Dendritic cell treated with granulocyte-macrophage colony-stimulating factor and Interleukin-4, amounts not matched to agents 40 ng/mL and 50 ng/mL, for 4 days (primary cell): ENCODE results near the gene FAM181A.
A peak's percentile ranks its signal among the peaks of the same experiment; 100 is the strongest.

Source experiments
- H3K27ac Mint-ChIP-seq: one replicate; pipeline ENCODE4 v1.8.0; 2022; ENCODE audit warnings: mild to moderate bottlenecking, mixed read lengths
- H3K27me3 Mint-ChIP-seq: one replicate; pipeline ENCODE4 v1.8.0; 2022; ENCODE audit warnings: mild to moderate bottlenecking, mixed read lengths
- H3K36me3 Mint-ChIP-seq: one replicate; pipeline ENCODE4 v1.8.0; 2022; ENCODE audit warnings: low read depth, mixed read lengths
- H3K4me1 Mint-ChIP-seq: one replicate; pipeline ENCODE4 v1.8.0; 2022; ENCODE audit warnings: low read depth, mixed read lengths
- H3K4me3 Mint-ChIP-seq: one replicate; pipeline ENCODE4 v1.8.0; 2022; ENCODE audit warnings: mild to moderate bottlenecking, moderate library complexity, mixed read lengths
- H3K9me3 Mint-ChIP-seq: one replicate; pipeline ENCODE4 v1.8.0; 2022; ENCODE audit warnings: mixed read lengths
- intact Hi-C: fragments of 100-400 bp; cut with micrococcal nuclease; formaldehyde crosslinking; loops from one replicate; pipeline ENCODE4 v1.15.0; 2022

FAM181A gene

DNA sequence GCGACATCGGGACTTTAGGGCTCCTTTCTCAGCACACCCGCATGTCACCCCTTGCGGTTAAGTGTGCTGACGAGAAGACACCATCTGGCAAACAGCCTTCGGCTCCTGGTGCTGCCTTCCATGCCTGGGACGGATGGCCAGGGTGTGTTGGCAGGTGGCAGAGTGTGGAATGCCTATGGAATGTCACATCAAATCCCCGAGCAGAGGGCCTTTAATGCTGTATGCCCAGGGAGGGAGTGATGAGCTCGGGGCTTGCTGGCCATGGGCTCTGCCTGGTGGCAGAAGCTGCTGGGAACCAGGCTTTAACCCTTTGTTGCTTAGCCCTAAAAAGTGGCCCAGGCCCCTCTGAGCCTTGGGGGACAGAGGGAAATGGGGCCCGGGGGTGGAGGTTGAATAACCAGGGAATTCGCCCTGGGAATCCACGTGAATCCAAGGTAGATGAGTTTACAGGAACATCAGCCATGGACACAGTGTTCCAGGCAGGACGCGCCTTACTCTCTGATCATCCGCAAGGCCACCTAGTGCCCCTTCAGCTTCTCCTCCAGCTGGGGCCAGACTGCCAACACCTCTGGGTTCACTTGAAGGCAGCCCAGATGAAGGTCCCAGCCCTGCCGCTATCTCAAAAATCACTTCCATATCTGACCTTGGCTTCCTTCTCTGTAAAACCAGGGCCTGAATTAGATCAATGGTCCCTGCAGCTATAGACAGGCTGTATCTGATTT is 17.4 kb downstream of the FAM181A start:
- Mint-ChIP-seq H3K4me3 (no peak overlapping the region), H3K36me3 (no peaks in the 10 kb centered on the region), H3K27ac (no peak overlapping the region), H3K9me3 (no peaks in the 10 kb centered on the region), H3K27me3 (no peaks in the 10 kb centered on the region), H3K4me1 (peaks cover 34% of the 10 kb centered on the region)
- intact Hi-C loops, result no loop called here

DNA sequence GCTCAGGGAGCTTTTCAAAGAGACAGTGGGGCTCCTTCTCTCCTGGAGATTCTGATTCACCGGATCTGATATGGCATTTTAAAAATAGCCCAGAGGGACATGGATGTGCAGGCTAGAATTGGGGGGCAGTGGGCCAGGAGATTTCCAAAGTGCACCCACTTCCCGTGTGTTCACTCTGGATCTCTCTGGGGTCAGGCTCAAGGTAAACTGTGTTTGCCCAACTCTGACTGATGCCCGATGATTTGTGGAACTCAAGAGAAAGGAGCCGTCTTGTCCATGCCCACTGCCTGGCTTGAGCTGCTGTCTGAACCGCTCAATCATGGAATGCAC is 17.9 kb downstream of the FAM181A start:
- H3K36me3 Mint-ChIP-seq, result no peaks in the 10 kb centered on the region
- intact Hi-C loops, result no loop called here
- no peak overlapping the region for H3K4me3 Mint-ChIP-seq
- no peak overlapping the region for H3K27ac Mint-ChIP-seq
- H3K4me1 Mint-ChIP-seq, result peaks cover 29% of the 10 kb centered on the region
- no peaks in the 10 kb centered on the region for H3K9me3 Mint-ChIP-seq
- H3K27me3 Mint-ChIP-seq, result no peaks in the 10 kb centered on the region

DNA sequence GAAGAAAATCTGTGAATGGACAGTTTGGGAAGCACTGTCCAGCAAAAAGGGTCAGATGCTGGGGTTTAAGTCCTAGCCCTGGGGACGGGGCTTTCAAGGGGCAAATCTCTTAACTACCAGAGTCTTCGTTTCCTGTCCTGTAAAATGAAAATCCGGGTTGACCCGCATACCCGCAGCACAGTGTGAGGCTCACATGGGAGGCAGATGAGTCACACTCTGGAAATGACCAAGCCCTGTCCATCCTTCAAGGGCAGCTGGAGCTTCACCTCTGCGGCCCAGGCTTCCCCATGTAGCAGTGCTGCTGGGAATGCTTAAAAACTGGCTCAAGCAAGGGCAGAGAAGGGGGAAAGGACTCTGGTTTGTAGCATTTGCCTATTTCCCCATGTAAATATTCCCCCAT is 19.0 kb downstream of the FAM181A start:
- H3K4me1 Mint-ChIP-seq, result peaks cover 26% of the 10 kb centered on the region
- no peaks in the 10 kb centered on the region for H3K36me3 Mint-ChIP-seq
- H3K27me3 Mint-ChIP-seq, result no peaks in the 10 kb centered on the region
- intact Hi-C loops, result no loop called here
- no peaks in the 10 kb centered on the region for H3K9me3 Mint-ChIP-seq
- H3K4me3 Mint-ChIP-seq, result no peak overlapping the region
- H3K27ac Mint-ChIP-seq, result no peak overlapping the region

DNA sequence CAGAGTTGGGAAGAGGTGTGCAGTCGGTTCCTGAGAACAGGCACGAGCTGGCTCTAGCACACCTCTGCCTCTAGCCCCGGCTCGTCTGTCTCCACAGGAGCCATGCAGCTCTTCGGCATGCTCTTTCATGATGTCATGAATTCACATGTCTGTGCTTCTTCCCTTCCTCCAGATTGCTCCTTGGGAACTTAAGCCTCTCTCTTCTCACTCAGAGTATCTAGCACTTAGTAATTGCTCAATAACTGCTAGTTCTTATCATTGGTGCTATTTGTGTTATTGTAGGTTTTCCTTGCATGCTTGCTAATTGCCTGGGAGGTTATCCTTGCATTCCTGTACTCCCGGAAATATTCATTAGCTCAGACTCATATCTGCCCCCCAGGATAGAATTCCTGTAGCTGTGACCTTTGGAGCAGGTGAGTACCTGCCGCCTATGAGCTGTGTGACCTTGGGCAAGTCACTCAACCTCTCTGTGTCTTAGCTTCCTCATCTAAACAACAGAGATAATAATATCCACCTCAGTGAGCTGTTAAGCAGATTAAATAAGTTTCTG is 19.5 kb downstream of the FAM181A start:
- Mint-ChIP-seq H3K4me3 (no peak overlapping the region), H3K36me3 (no peaks in the 10 kb centered on the region), H3K27me3 (no peaks in the 10 kb centered on the region), H3K9me3 (no peaks in the 10 kb centered on the region), H3K4me1 (peaks cover 22% of the 10 kb centered on the region), H3K27ac (no peak overlapping the region)
- intact Hi-C loops, result no loop called here

DNA sequence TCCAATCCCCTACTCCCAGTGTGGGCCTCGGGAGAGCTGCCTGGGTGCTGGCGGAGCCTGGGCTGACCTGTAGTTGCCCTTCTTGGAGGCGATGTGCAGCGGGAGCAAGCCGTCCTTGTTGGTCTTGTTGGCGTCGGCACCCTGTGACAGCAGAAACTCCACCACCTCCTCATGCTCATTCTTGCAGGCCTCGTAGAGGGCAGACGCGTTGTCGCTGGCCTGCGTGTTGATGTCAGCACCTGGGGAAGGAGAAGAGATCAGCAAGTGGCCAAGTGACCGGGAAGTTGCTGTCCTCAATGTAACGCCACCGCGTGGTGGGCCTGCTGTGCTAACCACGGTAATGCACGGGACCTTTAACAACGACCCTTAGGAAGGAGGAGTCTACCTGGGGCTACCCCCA is 20.1 kb downstream of the FAM181A start:
- intact Hi-C loops, result no loop called here
- H3K36me3 Mint-ChIP-seq, result no peaks in the 10 kb centered on the region

DNA sequence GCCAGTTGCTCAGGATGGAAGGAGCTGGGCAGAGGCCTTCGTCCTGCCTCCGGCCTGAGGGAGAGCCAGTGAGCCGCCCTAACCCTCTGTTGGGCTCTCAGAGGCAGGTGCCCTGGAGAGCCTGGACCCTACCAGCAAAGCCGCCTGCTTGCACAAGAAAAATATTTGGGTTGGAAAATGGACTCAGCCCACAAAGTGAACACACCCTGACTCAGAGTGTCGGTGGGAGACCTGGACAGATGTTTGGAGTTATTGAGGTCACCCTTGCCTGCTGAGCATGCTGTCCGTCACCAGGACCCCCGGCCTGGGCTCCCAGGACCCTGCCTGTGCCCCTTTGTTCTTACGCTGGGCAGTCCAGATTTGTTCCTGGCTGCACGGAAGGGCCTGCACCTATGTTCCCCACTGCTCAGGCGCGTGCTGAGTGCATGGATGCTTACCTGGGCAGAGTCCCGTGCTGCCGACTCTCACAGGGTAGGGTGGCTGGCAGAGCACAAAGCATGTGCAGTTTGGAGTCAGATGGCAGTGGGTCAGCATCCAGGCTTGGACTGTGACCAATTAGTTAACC is 22.4 kb downstream of the FAM181A start:
- intact Hi-C loops, result no loop called here
- H3K4me3 Mint-ChIP-seq, result no peak overlapping the region
- H3K36me3 Mint-ChIP-seq, result no peaks in the 10 kb centered on the region
- H3K9me3 Mint-ChIP-seq, result no peaks in the 10 kb centered on the region
- no peak overlapping the region for H3K27ac Mint-ChIP-seq
- H3K4me1 Mint-ChIP-seq, result peaks cover 41% of the 10 kb centered on the region
- H3K27me3 Mint-ChIP-seq, result peaks cover 3% of the 10 kb centered on the region

More for the DNA sequence above, 20.1 kb downstream of the FAM181A start:
- Mint-ChIP-seq H3K27me3 (no peaks in the 10 kb centered on the region), H3K27ac (no peak overlapping the region), H3K9me3 (no peaks in the 10 kb centered on the region), H3K4me1 (peaks cover 21% of the 10 kb centered on the region), H3K4me3 (no peak overlapping the region)

DNA sequence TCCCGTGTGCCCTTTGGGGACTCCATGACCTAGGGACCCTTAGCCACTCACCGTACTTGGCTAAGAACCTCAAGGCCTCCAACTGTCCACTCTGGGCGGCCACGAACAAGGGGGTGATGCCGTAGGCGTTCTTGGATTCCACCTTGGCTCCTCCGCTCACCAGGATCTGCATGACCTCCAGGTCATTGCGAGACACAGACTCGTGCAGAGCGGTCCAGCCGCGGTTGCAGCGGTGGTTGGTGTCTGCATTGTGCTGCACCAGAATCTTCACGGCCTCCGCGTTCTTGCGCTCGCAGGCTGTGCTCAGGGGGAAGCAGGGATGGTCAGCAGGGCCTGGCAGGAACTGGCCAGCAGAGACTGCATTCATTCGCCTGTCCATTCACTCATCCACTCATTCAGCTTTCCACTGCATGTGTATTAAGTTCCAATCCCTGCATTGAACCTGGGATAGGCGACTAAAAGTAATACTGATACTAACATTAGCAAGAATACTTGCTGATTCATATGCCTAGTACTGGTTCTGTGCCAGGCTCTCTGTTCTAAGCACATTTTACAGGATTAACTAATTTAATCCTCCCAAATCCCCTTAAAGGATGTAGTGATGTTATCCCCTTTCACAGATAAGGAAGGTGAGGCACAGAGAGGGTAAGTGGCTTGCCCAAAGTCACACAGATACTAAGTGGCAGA is 23.9 kb downstream of the FAM181A start:
- intact Hi-C loops, result no loop called here
- Mint-ChIP-seq H3K27me3 (peaks cover 3% of the 10 kb centered on the region), H3K9me3 (no peaks in the 10 kb centered on the region), H3K4me1 (peaks cover 55% of the 10 kb centered on the region), H3K27ac (no peak overlapping the region), H3K4me3 (no peak overlapping the region), H3K36me3 (no peaks in the 10 kb centered on the region)

DNA sequence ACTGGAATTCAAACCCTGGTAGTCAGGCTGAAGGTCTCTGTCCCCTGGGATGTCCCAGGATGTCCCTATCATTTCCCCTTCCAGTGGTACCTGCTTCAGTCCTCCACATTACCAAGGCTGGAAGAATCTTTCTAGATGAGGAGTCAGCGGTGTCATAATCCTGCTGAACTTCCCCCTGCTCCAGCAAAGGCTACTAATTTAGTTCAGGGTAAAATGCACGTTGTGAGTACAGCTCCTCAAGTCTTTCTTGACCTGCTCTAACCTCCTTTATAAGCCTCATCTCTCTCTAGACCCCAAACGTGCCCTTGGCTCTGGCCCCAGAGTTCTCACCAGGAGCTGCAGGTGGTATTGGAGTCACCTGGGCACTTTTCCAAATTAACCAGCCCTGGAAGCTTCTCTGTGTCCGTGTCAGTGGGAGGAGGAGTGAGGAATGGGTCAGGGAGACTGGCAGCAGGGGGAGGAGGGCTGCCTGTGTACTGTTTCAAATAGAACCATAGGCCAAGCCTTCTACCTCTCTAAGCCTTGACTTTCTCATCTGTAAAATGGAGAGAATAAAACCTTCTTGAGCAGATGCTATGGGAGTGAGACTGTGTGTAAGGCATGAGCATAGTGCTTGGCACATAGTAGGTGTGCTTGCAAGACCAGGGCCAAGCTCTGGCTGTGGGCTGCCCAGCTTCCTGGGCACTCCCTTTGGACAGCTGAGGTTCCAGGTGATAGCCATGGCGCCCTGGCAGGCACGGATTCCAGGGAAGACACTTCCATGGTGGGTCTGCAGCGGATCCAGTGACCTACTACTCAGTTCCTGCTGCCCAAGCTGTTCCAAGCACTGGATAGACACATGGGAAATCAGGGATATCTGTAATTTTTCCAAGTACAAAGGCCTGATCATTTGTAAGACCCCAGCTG is 24.7 kb downstream of the FAM181A start:
- Mint-ChIP-seq H3K4me1 (peaks cover 55% of the 10 kb centered on the region), H3K27me3 (peaks cover 3% of the 10 kb centered on the region), H3K9me3 (no peaks in the 10 kb centered on the region), H3K4me3 (no peak overlapping the region), H3K36me3 (no peaks in the 10 kb centered on the region), H3K27ac (no peak overlapping the region)
- intact Hi-C loops, result no loop called here

DNA sequence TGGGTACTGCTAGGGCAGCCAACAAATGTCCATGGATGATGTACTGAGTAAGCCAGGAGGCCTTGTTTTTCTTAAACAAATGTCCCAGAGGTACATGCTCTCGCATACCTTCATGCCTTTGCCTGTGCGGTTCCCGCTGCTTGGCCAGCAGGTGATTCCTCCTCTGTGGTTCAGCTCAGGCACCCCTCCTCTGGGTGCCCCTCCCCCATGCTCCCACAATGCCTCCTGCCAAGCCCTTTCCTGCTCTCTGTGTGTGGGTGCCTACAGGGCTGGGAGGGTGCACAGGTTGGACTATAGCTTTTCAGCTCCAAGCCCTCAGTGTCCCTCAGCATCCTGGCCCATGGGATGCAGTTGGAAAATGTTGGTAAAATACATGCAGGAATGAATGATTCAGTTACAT is 25.7 kb downstream of the FAM181A start:
- H3K36me3 Mint-ChIP-seq, result no peaks in the 10 kb centered on the region
- no peak overlapping the region for H3K27ac Mint-ChIP-seq
- H3K9me3 Mint-ChIP-seq, result no peaks in the 10 kb centered on the region
- intact Hi-C loops, result no loop called here
- H3K4me1 Mint-ChIP-seq, result peaks cover 65% of the 10 kb centered on the region
- peaks cover 3% of the 10 kb centered on the region for H3K27me3 Mint-ChIP-seq
- H3K4me3 Mint-ChIP-seq, result no peak overlapping the region

DNA sequence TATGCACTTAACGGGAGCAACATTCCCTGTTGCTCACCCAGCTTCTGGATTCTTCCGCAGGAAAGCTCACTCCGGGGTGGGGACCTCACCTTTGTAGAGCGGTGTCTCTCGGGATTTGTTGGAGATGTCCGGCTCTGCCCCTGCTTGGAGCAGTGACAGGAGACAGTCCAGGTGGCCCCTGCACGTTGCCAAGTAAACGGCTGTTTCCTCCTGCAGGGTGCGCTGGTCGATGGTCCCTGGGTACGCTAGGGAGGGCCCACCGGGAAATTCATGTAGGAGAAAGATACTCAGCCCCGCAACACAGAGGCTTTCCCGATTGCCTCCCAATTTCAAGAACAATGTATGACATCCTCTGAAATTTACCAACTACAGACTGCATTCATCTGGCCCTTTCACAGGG is 26.1 kb downstream of the FAM181A start:
- H3K4me1 Mint-ChIP-seq, result peaks cover 69% of the 10 kb centered on the region
- intact Hi-C loops, result no loop called here
- peaks cover 3% of the 10 kb centered on the region for H3K27me3 Mint-ChIP-seq
- H3K36me3 Mint-ChIP-seq, result no peaks in the 10 kb centered on the region
- no peaks in the 10 kb centered on the region for H3K9me3 Mint-ChIP-seq
- no peak overlapping the region for H3K4me3 Mint-ChIP-seq
- no peak overlapping the region for H3K27ac Mint-ChIP-seq

DNA sequence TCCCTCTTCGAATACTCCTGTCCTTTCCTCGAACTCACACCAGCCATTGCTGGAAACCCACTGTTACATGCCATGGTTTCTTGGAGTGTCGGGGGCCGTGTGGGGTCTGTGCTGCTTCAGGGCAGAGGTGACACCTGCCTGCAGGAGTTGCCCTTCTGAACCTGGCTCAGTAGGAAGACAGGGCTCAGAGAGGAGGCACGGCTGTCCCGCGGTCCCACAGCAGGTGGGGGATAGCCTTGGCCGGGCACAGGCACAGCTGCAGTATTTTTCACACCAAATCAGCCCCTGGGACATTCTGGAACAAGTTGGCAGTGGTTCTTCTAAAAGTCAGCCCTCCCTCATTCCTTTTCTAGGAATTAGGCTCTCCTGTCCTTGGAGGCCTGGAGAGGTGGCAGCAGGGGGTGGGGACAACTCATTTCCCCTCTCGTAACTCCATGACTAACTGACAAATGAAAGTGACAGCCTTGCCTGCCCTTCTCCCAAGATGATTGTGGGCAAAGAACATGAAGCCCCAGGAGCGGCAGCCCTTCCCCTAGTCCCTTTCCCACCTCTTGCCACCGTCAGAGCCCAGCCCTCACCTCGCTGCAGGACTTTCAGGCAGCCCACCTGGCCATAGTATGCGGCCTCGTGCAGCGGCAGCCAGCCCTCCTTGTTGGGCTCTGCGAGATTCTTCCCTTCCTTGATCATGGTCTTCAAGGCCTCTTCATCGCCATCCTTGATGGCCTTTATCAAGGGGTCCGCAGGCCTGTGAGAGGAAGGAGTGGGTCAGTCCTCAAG is 26.8 kb downstream of the FAM181A start:
- Mint-ChIP-seq H3K4me3 (no peak overlapping the region), H3K4me1 (peaks cover 76% of the 10 kb centered on the region), H3K27me3 (peaks cover 3% of the 10 kb centered on the region), H3K36me3 (no peaks in the 10 kb centered on the region), H3K27ac (peak overlapping the region; percentile 62), H3K9me3 (no peaks in the 10 kb centered on the region)
- intact Hi-C loops, result no loop called here

DNA sequence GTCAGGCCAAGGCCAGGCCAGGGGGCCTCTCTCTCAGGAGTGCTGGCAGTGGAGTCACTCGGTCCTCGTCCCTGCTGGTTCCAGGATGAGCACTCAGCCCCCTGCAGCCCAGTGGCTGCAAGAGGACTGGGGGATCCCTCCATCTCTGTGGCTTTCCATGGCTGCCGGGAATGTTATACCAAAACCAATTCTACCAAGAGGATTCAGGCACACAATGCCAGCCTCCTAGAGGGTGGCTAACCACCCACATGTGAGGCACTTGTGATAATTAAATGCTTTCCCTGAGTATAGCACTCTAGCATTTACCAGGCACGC is 27.3 kb downstream of the FAM181A start:
- H3K27ac Mint-ChIP-seq, result peak overlapping the region; percentile 62
- H3K27me3 Mint-ChIP-seq, result peaks cover 3% of the 10 kb centered on the region
- intact Hi-C loops, result no loop called here
- no peaks in the 10 kb centered on the region for H3K36me3 Mint-ChIP-seq
- H3K4me3 Mint-ChIP-seq, result no peak overlapping the region
- H3K4me1 Mint-ChIP-seq, result peaks cover 81% of the 10 kb centered on the region
- H3K9me3 Mint-ChIP-seq, result no peaks in the 10 kb centered on the region
